ENCODE results near the gene ICE2.

The ICE2 gene

DNA sequence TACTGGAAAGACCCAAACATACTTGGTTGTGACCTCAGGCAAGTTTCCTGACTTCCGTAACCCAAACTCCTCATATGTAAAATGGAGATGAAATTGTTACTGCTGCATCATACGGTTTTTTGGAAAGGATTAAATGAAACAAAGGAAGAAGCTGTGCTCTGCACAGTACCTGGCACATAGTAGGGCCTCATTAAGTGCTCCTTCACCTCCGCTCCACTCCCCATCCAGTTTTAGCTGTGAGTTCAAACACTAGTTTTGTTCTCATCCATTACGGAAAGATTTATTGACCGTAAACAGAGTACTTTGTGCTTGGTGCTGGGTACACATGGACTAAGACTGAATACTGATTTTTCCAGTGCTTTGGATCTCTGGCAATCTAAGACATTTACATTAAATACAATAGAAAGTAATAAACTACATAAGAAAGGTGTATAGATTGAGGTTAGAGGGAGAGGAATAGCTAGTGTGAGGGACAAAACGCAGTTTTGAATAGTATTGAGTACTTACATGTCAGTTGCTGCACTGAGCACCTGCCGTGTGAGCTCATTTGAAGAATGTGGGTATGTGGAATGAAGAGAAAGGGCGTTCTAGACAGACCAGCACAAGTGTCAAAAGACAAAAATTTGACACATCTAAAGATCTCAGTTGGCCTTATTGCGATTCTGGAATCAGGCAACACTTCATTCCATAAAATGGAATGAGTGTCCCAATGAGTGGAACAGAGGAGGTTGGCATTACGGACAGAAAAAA is 594 bp upstream of the ICE2 start:
- no peak for TF ChIP-seq EGR1 (IDR thresholded peaks at IDR 0.05)
- TF ChIP-seq, protein P1, sequence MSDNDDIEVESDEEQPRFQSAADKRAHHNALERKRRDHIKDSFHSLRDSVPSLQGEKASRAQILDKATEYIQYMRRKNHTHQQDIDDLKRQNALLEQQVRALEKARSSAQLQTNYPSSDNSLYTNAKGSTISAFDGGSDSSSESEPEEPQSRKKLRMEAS (IDR thresholded peaks at IDR 0.05), result no peak
- no peak for TF ChIP-seq NFIC (IDR thresholded peaks at IDR 0.05)
- no peak for TF ChIP-seq FOXM1 (IDR thresholded peaks at IDR 0.05; ENCODE audit: borderline replicate concordance, low read depth)

- no peak for TF ChIP-seq USF1 (IDR thresholded peaks at IDR 0.05)
- no peak for TF ChIP-seq RAD21 (IDR thresholded peaks at IDR 0.05; ENCODE audit: low read depth)
- TF ChIP-seq EGR1 (IDR thresholded peaks at IDR 0.05), result no peak
- TF ChIP-seq, protein P2, sequence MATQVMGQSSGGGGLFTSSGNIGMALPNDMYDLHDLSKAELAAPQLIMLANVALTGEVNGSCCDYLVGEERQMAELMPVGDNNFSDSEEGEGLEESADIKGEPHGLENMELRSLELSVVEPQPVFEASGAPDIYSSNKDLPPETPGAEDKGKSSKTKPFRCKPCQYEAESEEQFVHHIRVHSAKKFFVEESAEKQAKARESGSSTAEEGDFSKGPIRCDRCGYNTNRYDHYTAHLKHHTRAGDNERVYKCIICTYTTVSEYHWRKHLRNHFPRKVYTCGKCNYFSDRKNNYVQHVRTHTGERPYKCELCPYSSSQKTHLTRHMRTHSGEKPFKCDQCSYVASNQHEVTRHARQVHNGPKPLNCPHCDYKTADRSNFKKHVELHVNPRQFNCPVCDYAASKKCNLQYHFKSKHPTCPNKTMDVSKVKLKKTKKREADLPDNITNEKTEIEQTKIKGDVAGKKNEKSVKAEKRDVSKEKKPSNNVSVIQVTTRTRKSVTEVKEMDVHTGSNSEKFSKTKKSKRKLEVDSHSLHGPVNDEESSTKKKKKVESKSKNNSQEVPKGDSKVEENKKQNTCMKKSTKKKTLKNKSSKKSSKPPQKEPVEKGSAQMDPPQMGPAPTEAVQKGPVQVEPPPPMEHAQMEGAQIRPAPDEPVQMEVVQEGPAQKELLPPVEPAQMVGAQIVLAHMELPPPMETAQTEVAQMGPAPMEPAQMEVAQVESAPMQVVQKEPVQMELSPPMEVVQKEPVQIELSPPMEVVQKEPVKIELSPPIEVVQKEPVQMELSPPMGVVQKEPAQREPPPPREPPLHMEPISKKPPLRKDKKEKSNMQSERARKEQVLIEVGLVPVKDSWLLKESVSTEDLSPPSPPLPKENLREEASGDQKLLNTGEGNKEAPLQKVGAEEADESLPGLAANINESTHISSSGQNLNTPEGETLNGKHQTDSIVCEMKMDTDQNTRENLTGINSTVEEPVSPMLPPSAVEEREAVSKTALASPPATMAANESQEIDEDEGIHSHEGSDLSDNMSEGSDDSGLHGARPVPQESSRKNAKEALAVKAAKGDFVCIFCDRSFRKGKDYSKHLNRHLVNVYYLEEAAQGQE (IDR thresholded peaks at IDR 0.05; ENCODE audit: low read depth), result no peak
- TF ChIP-seq TCF12 (IDR thresholded peaks at IDR 0.05; ENCODE audit: low read depth), result no peak
- no peak for TF ChIP-seq TEAD4 (IDR thresholded peaks at IDR 0.05)
- no peak for TF ChIP-seq ZBTB7A (IDR thresholded peaks at IDR 0.05; ENCODE audit: low read depth)
- no peak for TF ChIP-seq FOXM1 (IDR thresholded peaks at IDR 0.05; ENCODE audit: borderline replicate concordance, low read depth)
- no peak for TF ChIP-seq NFIC (IDR thresholded peaks at IDR 0.05)
- TF ChIP-seq, protein P1 (IDR thresholded peaks at IDR 0.05), result no peak
- no peak for TF ChIP-seq CREB1 (IDR thresholded peaks at IDR 0.05; ENCODE audit: low read depth)
- TF ChIP-seq YY1 (IDR thresholded peaks at IDR 0.05; ENCODE audit: low read depth), result no peak
Observed at GRCh38 chr15:60477916-60478565, 901 bp downstream of the ICE2 start.

DNA sequence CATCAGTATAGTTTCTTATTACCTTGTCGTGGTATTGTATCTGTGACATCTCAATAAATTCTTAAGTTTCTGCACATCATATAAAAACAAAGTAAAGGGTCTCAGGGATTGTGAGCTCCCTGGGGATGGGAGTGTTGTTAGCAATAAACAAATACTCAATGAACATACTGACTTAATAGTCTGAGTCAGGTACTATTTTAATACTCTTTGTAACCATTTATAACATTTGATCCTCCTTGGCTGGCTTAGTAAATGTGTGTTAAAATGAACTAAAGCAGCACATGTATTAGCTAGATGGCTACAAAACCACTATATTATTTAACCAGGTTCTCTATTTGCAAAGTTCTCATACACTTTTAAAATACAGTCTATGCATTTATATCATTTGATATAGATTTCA is 1.8 kb downstream of the ICE2 start:
- no peak for TF ChIP-seq TAF1 (IDR thresholded peaks at IDR 0.05; ENCODE audit: low read depth)
- TF ChIP-seq YY1 (IDR thresholded peaks at IDR 0.05; ENCODE audit: low read depth), result no peak
- TF ChIP-seq, protein P1 (IDR thresholded peaks at IDR 0.05), result no peak

DNA sequence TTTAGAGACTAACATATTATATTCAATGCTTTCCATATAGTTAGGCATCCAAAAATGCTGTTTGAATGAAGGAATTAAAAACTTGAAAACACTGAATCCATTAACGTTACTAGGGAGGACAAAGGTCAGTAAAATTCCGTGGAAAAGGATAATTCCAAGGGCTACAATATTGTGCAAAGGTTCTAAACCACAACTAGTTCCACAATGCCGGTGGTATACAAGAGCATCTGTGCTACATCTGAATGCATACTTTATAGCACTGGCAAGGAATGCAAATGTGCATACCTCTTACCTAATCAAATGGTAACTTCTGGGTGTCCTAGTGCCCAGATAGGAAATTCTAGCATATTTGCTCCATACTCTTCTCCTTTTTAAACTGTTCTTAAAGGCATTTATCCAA is 2.2 kb downstream of the ICE2 start:
- TF ChIP-seq EGR1 (IDR thresholded peaks at IDR 0.05), result no peak

- TF ChIP-seq USF1 (IDR thresholded peaks at IDR 0.05) (no peak), ZBTB7A (IDR thresholded peaks at IDR 0.05; ENCODE audit: low read depth) (no peak), EP300 (IDR thresholded peaks at IDR 0.05; ENCODE audit: borderline replicate concordance) (no peak), RAD21 (IDR thresholded peaks at IDR 0.05; ENCODE audit: low read depth) (no peak), NFIC (IDR thresholded peaks at IDR 0.05) (no peak), EGR1 (IDR thresholded peaks at IDR 0.05) (no peak), TAF1 (IDR thresholded peaks at IDR 0.05; ENCODE audit: low read depth) (no peak), YY1 (IDR thresholded peaks at IDR 0.05; ENCODE audit: low read depth) (no peak), TCF12 (IDR thresholded peaks at IDR 0.05; ENCODE audit: low read depth) (no peak), FOXM1 (IDR thresholded peaks at IDR 0.05; ENCODE audit: borderline replicate concordance, low read depth) (no peak), CEBPB (IDR thresholded peaks at IDR 0.05) (no peak)
- TF ChIP-seq, protein P1 (IDR thresholded peaks at IDR 0.05), result no peak
- TF ChIP-seq, protein P2 (IDR thresholded peaks at IDR 0.05; ENCODE audit: low read depth), result no peak
Observed at GRCh38 chr15:60473135-60473534, 5.8 kb downstream of the ICE2 start.

DNA sequence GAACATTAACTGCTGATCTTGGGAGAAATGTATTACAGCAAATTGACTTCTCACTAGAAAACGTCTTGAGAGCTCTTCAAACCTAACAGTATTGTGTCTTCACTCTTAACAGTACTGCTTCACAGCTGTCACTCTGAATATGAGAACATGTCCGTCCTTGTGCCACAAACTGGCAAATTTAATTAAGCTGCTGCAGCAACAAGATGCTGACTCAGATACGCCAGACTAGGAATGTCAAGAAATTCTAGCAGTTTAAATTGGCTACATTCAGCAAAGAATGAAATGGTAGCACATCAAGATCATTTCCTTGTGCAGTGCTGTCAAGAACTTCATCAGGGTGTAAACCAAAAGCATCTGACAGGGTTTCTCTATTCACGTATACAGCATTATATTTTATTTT is 7.6 kb downstream of the ICE2 start:
- TF ChIP-seq NFIC (IDR thresholded peaks at IDR 0.05), result no peak

Data from Ishikawa (cell line).